Measurements from ENCODE around the gene SSH2. TPM values are rescaled to one million over a fixed set of nuclear protein-coding genes. Genes with fewer than 3 reads are reported as not detected.

SSH2 gene
- total and polyA plus RNA-seq, 2 of the 13 experiments (the other 11 are each of a cell fraction or from before 2014, with no cell fraction given): 6.0 to 6.4 TPM

DNA sequence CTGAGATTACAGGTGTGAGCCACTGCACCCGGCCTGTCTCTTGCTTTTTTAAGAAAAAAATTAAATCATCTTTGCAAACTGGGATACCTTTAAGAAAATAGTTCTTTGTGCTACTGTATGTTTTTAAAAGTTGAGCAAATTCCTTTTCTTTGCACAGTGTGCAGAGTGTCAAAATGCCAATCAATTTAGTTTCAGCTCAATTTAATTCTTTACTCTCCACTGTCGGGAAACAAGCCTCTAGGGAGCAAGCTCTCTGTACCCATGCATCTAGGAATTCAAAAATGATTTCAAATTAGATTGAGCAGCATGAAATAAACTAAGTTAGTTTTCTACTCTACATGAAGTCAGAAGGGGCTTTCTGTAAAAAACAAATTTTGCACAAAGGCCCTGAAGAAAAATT is 165.8 kb downstream of the SSH2 start:
- Histone ChIP-seq H3K4me1 (ENCODE audit: insufficient read depth, low read length) (peaks cover 20% of the 10 kb centered on the region), H3K36me3 (replicated peaks in 1 of 2; ENCODE audit: control insufficient read depth in 1 of 2, insufficient read depth in 2 of 2, low read length in 2 of 2) (no peaks in the 10 kb centered on the region), H3K9me3 (ENCODE audit: low read length) (no peaks in the 10 kb centered on the region), H3K27me3 (ENCODE audit: control insufficient read depth in 1 of 2, insufficient read depth in 2 of 2, low read length in 2 of 2) (no peaks in the 10 kb centered on the region), H4K20me1 (ENCODE audit: insufficient read depth, low read length) (no peaks in the 10 kb centered on the region), H3K9ac (ENCODE audit: insufficient read depth, low read depth, low read length) (no peak overlapping the region), H3K27ac (ENCODE audit: extremely low read length, insufficient read depth, low read length) (no peak overlapping the region), H3K4me2 (ENCODE audit: low read depth, low read length) (no peak overlapping the region), H3K4me3 (replicated peaks in 1 of 3; ENCODE audit: insufficient read depth in 1 of 3, low read depth in 2 of 3, low read length in 3 of 3) (no peak overlapping the region), H3K79me2 (ENCODE audit: insufficient read depth, low read length) (no peaks in the 10 kb centered on the region), H2AFZ (ENCODE audit: low read length) (no peak overlapping the region)
- ATAC-seq: no peak
- FAIRE-seq: no peak
- intact Hi-C loops (cut with micrococcal nuclease; ENCODE audit: unreplicated experiment): loop anchor here (5.0 kb wide), 1 partner anchor 142 kb away; the partner anchor contains the start of gene CORO6
- in situ Hi-C loops (cut with HindIII; ENCODE audit: extremely low pct_ligation_motif_present, low pct_unique_long_range_greater_than_20kb): no loop called here
- TF ChIP-seq, protein P1, sequence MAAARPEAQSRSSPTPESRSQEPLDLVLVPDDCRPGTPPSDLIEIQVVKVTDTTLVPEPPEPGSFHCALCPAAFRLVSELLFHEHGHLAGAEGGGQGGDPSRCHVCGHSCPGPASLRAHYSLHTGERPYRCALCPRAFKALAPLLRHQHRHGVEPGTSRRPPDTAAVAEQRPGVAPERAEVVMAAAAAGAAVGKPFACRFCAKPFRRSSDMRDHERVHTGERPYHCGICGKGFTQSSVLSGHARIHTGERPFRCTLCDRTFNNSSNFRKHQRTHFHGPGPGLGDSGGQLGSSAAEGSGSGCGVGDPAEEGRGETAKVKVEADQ (CRISPR knock-in tag; IDR thresholded peaks at IDR 0.05; ENCODE audit: borderline replicate concordance): no peak
- TF ChIP-seq, protein P2, sequence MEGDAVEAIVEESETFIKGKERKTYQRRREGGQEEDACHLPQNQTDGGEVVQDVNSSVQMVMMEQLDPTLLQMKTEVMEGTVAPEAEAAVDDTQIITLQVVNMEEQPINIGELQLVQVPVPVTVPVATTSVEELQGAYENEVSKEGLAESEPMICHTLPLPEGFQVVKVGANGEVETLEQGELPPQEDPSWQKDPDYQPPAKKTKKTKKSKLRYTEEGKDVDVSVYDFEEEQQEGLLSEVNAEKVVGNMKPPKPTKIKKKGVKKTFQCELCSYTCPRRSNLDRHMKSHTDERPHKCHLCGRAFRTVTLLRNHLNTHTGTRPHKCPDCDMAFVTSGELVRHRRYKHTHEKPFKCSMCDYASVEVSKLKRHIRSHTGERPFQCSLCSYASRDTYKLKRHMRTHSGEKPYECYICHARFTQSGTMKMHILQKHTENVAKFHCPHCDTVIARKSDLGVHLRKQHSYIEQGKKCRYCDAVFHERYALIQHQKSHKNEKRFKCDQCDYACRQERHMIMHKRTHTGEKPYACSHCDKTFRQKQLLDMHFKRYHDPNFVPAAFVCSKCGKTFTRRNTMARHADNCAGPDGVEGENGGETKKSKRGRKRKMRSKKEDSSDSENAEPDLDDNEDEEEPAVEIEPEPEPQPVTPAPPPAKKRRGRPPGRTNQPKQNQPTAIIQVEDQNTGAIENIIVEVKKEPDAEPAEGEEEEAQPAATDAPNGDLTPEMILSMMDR (CRISPR knock-in tag; IDR thresholded peaks at IDR 0.05): no peak
- TF ChIP-seq ZNF207 (IDR thresholded peaks at IDR 0.05; ENCODE audit: borderline replicate concordance) (no peak), NAIF1 (CRISPR knock-in tag; IDR thresholded peaks at IDR 0.05; ENCODE audit: borderline replicate concordance) (no peak), PHF8 (CRISPR knock-in tag; IDR thresholded peaks at IDR 0.05) (no peak), ZMYM2 (CRISPR knock-in tag; IDR thresholded peaks at IDR 0.05) (no peak), SETDB1 (CRISPR knock-in tag; IDR thresholded peaks at IDR 0.05; ENCODE audit: borderline replicate concordance) (no peak), NFE2L1 (CRISPR knock-in tag; IDR thresholded peaks at IDR 0.05; ENCODE audit: borderline replicate concordance) (no peak), HNF4G (IDR thresholded peaks at IDR 0.05; ENCODE audit: borderline replicate concordance, low read depth, low read length) (no peak), HNF4G (CRISPR knock-in tag; IDR thresholded peaks at IDR 0.05; ENCODE audit: borderline replicate concordance, low read depth) (no peak), KMT2B (CRISPR knock-in tag; IDR thresholded peaks at IDR 0.05) (no peak), ZNF205 (CRISPR knock-in tag; IDR thresholded peaks at IDR 0.05) (no peak), NRL (CRISPR knock-in tag; IDR thresholded peaks at IDR 0.05; ENCODE audit: borderline replicate concordance) (no peak), ZSCAN9 (CRISPR knock-in tag; IDR thresholded peaks at IDR 0.05; ENCODE audit: borderline replicate concordance) (no peak), SIN3A (IDR thresholded peaks at IDR 0.05; ENCODE audit: borderline replicate concordance, low read depth, low read length) (no peak), ZNF564 (CRISPR knock-in tag; IDR thresholded peaks at IDR 0.05) (no peak), TCF7L2 (IDR thresholded peaks at IDR 0.05; ENCODE audit: low read depth, low read length) (no peak)
- TF ChIP-seq, protein P3, sequence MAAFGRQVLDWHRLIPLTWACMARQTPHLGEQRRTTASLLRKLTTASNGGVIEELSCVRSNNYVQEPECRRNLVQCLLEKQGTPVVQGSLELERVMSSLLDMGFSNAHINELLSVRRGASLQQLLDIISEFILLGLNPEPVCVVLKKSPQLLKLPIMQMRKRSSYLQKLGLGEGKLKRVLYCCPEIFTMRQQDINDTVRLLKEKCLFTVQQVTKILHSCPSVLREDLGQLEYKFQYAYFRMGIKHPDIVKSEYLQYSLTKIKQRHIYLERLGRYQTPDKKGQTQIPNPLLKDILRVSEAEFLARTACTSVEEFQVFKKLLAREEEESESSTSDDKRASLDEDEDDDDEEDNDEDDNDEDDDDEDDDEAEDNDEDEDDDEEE (CRISPR knock-in tag; IDR thresholded peaks at IDR 0.05): no peak
- CTCF ChIA-PET (ENCODE audit: low intra/inter-chr PET ratio, low total read pairs): no interaction called here
- BruUV-seq (replicated peaks): no TSS peak
- POLR2A ChIA-PET: no interaction called here
- DNase-seq (ENCODE audit: low spot score): no peak
- 75% methylated on average over 2 of the region's 2 CpGs for WGBS (ENCODE audit: low lambda C conversion rate)

Measured in HepG2 (cell line).